ENCODE results near the gene PHACTR3.
"Not testable (repeated sequence)": the region's sequence is repeated elsewhere in the genome, so short reads cannot be mapped to it uniquely, and the experiment has no call there.

PHACTR3 gene

GRCh38 chr20:59603781-59604541, at the start of gene PHACTR3:
Gene PHACTR3, plus strand, starts transcription at chr20:59604540. Its CDS starts 475 bp downstream, at chr20:59605015.
- TF ChIP-seq CTCF (IDR thresholded peaks at IDR 0.05) (no peak), ZFX (IDR thresholded peaks at IDR 0.05; ENCODE audit: borderline replicate concordance) (no peak)
- H3K27ac ChIP-seq = no peak within 1 kb of the TSS

- H3K27ac ChIP-seq = not testable (repeated sequence)
These were observed 46.4 kb upstream of the PHACTR3 start for GRCh38 chr20:59557733-59558529.

GRCh38 chr20:59559024-59559817, 45.1 kb upstream of the PHACTR3 start:
- TF ChIP-seq CTCF (IDR thresholded peaks at IDR 0.05) = no peak
- no peak overlapping the region for H3K27ac ChIP-seq

GRCh38 chr20:59559863-59560262, 44.5 kb upstream of the PHACTR3 start:
- TF ChIP-seq ZFX (IDR thresholded peaks at IDR 0.05; ENCODE audit: borderline replicate concordance) (no peak), CTCF (IDR thresholded peaks at IDR 0.05) (no peak)

GRCh38 chr20:59560588-59561227, 43.6 kb upstream of the PHACTR3 start:
- no peak overlapping the region for H3K27ac ChIP-seq
- no peak for TF ChIP-seq ZFX (IDR thresholded peaks at IDR 0.05; ENCODE audit: borderline replicate concordance)
- TF ChIP-seq CTCF (IDR thresholded peaks at IDR 0.05) = peak; percentile 61

More at GRCh38 chr20:59559863-59560262, 44.5 kb upstream of the PHACTR3 start:
- no peak overlapping the region for H3K27ac ChIP-seq

- TF ChIP-seq CTCF (IDR thresholded peaks at IDR 0.05) (no peak), ZFX (IDR thresholded peaks at IDR 0.05; ENCODE audit: borderline replicate concordance) (no peak)
- H3K27ac ChIP-seq = no peak overlapping the region
These were observed 43.1 kb upstream of the PHACTR3 start for GRCh38 chr20:59561228-59561605.

GRCh38 chr20:59561614-59562277, 42.6 kb upstream of the PHACTR3 start:
- no peak overlapping the region for H3K27ac ChIP-seq
- TF ChIP-seq ZFX (IDR thresholded peaks at IDR 0.05; ENCODE audit: borderline replicate concordance) = no peak
- TF ChIP-seq CTCF (IDR thresholded peaks at IDR 0.05) = no peak
